CD4-positive, alpha-beta T cell treated with Interleukin-10 for 1 hour (primary cell): ENCODE data around the gene SULT1A2.
"Not testable (repeated sequence)": the region's sequence is repeated elsewhere in the genome, so short reads cannot be mapped to it uniquely, and the experiment has no call there.

Experiments used
- DNase-seq: peaks from one replicate; pipeline ENCODE4 v3.0.0-alpha.2; 2020

SULT1A2 gene

DNA sequence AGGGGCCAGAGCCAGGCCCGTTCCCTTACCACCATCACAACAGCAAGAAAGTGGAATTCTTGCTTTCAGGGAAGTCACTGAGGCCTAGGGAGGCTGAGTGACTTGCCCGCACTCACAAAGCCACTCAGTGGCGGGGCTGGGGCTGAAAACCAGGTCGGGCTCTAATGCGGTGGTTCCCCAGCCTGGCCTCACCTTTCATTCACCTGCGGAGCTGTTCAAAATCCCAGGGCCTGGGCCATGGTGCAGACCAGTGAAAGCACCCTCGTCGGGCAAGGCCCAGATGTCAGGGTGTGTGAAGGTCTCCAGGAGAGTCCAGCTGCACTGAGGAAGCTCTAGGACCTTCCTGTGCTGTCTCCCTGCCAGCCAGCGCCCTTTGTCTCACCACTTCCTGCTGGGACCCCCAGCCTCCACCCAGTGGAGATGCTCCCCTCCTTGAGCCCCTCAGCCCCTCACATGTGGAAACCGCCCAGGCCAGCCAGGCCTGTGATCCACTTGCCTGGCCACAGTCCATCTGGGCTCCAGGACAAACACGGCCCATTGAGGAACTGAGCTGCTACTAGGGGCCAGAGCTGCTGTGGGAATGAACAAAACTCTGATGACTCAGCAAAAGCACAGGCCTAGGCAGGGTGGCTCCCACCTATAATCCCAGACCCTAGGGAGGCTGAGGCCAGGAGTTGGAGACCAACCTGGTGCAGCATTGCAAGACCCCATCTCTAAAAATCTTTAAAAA lies 12.2 kb upstream of the SULT1A2 start:
- not testable (repeated sequence) for DNase-seq

DNA sequence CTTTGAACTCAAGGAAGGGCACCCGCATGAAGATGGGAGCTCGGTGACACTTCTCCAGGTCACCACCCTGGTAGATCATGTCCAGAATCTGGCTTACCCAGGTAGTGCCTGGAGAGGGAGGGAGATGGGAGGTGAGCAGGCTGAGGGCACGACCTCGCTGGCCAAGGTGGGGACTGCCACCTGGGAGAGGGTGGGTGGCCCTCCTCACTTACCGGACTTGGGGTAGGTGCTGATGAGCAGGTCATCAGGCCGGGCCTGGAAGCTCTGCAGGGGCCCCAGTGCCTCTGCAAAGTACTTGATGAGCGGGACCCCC lies 11.6 kb upstream of the SULT1A2 start:
- not testable (repeated sequence) for DNase-seq

DNA sequence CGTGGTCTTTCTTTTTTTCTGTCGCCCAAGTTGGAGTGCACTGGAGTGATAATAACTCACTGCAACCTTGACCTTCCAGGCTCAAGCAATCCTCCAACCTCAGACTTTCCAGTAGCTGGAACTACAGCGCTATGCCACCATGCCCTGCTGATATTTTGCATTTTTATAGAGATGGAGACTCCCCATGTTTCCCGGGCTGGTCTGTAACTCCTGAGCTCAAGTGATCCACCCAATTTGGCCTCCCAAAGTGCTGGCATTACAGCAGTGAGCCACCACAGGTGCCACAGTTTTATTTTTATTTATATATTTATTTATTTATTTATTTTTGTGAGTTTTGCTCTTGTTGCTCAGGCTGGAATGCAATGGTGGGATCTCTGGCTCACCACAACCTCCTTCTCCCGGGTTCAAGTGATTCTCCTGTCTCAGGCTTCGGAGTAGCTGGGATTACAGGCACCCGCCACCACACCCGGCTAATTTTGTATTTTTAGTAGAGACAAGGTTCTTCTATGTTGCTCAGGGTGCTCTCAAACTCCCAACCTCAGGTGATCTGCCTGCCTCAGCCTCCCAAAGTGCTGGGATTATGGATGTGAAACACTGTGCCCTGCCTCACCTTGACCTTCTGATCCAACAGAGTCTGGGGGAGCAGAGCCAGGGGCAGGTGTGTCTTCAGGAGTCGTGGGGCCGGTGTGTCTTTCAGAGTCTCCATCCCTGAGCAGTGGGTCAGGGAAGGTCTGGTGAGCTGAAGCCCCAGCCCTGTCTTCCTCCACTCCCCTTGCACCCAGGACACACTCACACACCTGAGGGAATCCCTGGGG lies 11.0 kb upstream of the SULT1A2 start:
- DNase-seq = not testable (repeated sequence)

DNA sequence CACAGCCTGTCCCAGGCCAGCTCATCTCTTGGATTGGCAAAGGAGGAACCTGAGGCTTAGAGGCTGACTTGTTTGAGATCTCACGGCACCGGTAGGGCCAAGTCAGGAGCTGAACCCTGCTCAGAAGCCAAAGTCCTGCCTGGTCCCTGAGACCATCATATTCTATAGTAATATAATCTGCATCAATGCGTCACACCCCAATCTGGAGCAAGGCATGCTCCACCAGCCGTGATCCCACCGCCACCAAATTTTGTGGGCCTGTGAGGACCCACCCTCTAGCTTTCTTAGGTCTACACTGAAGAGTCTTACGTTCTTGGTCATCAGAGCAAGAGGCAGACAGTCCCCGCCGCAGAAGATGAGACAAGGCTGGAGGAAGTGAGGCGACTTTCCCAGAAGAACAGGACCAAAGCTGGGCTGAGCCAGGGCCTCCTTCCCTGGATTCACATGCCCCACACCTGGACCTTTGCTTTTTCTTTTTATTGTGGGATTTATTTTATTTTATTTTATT lies 10.3 kb upstream of the SULT1A2 start:
- DNase-seq = no peak

DNA sequence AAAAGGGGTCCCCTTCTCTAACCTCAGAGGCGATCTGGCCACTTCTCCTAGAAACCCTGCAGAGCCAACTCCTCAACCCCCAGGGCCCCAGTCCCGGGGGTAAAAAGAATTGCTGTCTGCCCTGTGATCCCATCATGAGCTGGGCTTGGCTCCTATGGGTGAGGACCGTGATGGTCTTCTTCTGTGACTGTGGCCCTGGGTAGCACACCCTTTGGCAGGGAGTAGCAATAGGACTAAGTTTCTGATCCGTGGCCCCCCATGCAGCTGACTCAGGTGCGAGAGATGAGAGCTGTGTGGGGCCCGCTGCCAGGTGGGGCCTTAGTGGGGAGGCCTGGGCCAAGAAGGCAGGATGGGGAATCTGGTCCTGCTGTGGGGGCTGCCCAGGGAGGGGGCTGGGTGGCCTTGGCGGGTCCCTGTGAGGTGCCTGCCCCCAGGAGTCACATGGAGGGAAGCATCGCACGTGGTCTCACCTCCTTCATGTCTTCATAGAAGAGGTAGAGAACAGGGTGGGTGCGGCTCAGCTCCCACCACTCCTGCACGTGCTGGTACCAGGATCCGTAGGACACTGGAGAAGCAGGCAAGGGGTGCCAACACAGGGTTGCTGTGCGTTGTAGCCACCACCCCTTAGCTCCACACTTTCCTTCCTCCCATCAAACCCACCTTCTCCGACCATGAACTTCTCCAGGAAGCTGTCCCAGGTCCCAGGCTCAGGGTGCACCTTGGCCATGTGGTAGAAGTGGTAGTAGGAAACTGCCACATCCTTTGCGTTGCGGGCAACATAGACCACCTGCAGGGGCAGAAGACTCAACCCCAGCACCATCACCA lies 9.7 kb upstream of the SULT1A2 start:
- no peak for DNase-seq

DNA sequence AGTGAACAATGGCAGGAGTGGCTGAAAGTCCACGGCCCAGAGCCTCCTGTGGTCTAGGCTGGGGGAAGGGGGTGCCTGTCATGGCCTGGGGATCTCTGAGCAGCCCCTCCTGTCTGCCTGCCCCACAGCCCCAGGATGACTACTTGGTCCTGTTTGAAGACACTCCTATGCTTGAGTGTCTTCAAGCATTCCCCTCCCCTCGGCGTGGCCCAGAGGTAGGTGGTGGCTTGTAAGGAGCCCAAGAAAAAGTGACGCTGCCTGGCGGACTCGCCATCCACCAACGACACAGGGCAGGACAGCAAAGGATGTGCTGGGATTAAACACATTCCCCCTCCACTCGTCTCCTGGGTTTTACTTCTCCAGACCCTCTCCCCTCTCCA lies 7.3 kb upstream of the SULT1A2 start:
- no peak for DNase-seq

DNA sequence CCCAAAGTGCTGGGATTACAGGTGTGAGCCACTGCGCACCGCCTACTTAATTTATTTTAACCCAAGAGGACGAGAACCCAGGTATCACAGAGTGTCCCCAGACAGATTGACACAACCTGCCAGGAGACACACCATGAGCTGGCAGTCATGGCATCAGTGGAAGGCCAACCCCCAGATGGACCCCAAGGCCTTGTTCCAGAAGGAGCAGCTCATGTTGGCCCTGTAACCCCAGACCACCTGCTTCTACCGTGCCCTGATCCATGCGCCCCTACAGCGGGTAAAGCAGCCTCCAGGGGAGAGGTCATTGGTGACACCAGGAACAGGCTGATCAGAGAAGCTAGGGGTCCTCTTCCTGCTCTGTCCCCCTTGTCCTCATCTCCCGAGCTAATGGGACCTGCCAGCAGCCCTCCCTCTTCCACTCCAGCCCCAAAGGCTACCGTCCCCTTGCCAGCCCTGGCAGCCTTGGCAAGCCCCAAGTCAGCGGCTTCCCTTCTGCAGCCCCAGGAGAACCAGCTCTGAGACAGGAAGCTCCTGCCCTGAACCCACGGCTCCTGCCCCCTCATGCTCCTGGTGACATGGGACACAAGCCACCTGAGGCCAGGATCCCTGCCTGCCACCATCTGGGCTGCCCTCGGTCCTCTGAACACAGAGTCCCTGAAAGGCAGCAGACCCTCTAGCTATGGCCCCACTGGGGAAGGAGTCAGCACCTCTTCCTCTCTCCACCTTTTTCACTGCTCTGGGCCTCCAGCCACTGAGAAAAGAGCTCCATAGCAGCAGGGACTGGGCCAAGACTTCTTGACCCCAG lies 6.7 kb upstream of the SULT1A2 start:
- DNase-seq = no peak

DNA sequence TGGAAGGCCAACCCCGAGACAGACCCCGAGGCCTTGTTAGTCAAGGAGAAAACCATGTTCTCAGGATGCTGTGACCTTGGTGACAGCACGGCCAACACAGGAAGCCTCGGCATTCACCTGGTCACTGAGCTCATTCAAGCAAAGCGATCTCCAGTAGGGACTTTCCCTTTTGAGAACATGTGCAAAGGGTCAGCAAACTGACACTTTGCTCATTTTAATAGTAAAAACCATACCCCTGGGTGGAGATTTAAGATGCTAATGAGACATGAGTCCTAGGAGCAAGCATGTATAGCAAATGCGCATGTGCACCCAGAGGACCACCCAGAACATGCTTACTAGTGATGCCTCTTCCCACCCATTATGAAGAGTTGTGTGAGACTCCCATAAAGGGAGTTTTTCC lies 5.7 kb upstream of the SULT1A2 start:
- DNase-seq = no peak

DNA sequence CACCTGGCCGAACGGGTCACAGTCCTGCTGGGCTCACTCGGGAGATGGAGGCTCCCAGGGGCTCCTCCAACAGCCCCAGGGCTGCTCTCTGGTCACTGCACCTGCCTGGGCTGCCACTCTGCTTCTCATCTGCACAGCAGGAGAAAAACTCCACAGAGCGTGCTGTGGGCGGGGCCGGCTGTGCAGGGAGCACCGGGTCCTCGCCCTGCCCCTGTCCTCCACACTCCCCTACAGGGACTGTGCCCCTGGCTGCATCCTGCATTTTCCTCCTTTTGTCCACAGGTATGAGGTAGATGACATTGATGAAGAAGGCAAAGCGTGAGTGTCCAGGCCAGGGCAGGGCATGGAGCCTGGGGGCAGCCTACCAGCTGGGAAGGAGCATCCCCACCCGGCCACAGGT lies 5.2 kb upstream of the SULT1A2 start:
- not testable (repeated sequence) for DNase-seq

DNA sequence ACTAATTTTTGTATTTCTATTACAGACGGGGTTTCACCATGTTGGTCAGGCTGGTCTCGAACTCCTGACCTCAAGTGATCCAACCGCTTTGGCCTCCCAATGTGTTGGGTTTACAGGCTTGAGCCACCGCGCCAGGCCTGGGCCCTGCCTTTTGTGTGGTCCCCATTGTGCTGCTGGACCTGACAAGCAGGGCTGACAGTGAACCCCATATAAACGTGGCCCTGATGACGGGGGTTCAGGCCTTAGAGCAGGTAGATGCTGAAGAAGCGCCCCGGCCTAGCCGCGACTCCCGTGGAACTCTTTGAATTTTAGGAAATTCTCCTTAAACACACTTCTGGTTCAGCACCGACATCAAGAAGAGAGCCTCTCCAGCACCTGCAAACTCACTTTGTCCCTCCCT lies 4.7 kb upstream of the SULT1A2 start:
- DNase-seq = not testable (repeated sequence)

DNA sequence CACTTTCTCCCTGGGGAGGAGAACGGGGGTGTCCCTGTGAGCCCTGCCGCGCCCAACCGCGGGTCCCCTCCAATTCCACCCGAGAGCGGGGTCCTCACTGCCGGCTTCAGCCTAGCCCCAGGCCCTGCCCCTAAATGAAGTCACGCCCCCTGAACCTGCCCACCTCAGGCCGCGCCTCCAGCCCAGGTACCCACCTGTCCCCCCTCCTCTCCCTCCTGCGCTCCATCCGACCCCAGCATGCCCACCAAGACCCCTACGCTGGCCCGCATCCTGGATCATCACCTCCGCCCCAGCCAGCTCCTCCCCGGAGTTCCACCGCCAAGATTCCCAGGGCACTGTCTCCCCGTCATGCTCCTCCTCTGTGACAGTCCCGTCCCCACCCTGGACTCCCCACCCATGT lies 4.1 kb upstream of the SULT1A2 start:
- not testable (repeated sequence) for DNase-seq

DNA sequence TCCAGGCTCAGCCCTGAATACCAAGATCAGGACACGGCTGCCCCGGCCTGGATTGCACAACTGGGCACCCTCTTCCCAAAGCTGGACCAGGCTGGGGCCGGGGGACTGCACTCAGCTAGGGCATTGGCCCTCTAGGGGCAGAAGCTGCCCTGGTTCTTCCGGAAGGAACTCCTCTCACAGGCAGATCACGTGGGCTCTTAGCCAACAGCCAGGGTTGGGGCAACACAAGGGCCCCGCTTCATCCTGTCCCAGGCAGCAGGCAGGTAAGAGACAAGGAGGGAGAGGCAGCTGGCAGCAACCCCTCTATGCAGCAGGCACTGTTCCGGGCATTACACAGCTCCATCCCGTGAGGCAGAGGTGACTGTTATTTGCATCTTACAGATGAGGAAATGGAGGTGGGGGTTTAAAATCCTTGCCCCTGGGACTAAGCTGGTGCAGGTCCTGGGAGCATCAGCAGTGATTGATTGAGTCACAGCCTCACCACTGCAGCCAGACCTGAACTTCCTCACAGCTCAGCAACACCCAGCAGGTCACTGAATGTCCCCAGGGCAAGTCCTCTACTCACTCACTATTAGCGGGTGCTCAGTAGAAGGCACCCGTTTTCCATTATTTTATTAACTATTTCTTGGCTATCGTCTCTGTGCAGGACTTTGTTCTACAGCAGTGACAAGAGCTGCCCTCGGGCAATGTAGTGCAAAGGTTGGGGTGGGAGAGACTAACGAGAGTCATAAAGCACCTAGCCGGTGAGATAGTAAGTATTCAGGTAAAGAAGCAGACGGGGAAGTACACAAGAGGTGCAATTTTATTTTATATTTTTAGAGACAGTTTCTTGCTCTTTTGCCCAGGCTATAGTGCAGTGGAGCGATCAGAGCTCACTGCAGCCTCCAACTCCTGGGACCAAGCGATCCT lies 2.8 kb upstream of the SULT1A2 start:
- not testable (repeated sequence) for DNase-seq

DNA sequence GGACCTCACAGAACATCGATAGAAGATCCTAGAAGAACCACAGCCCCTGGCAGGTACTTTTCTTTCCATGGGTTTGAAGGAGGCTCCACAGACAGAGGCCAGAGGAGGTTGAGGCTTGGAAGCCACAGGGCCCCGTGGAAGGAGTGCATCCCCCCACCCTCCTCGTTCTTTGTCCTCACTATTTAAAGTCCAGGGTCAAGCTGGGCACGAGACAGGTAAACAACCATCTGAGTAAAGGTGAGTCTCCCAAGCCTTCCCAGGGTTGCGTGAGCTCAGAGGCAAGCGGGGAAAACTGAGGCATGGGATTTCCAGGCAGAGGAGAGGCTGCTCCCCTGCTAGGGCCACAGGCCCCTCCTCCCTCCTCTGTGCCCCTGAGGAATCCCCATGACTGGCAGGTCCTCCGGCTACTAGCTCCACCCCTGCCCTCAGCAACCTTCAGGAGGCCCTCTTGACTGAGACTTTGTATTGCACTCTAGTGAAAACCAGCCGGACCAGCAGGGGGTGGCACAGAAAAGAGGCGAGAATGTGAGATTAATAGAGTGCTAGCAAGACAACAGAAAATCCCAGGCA lies 927 bp upstream of the SULT1A2 start:
- DNase-seq = no peak

DNA sequence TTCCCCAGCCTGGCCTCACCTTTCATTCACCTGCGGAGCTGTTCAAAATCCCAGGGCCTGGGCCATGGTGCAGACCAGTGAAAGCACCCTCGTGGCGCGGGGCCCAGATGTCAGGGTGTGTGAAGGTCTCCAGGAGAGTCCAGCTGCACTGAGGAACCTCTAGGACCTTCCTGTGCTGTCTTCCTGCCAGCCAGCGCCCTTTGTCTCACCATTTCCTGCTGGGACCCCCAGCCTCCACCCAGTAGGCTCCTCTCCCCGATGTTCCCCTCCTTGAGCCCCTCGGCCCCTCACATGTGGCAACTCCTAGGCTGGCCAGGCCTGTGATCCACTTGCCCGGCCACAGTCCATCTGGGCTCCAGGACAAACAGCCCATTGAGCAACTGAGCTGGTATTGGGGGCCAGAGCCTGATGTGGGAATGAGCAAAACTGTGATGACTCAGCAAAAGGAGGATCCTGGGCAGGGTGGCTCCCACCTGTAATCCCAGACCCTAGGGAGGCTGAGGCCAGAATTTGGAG lies 677 bp downstream of the SULT1A2 start:
- DNase-seq = no peak

DNA sequence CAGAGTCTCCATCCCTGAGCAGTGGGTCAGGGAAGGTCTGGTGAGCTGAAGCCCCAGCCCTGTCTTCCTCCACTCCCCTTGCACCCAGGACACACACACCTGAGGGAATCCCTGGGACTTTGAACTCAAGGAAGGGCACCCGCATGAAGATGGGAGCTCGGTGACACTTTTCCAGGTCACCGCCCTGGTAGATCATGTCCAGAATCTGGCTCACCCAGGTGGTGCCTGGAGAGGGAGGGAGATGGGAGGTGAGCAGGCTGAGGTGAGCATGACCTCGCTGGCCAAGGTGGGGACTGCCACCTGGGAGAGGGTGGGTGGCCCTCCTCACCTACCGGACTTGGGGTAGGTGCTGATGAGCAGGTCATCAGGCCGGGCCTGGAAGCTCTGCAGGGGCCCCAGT lies 1.4 kb downstream of the SULT1A2 start:
- DNase-seq = not testable (repeated sequence)

DNA sequence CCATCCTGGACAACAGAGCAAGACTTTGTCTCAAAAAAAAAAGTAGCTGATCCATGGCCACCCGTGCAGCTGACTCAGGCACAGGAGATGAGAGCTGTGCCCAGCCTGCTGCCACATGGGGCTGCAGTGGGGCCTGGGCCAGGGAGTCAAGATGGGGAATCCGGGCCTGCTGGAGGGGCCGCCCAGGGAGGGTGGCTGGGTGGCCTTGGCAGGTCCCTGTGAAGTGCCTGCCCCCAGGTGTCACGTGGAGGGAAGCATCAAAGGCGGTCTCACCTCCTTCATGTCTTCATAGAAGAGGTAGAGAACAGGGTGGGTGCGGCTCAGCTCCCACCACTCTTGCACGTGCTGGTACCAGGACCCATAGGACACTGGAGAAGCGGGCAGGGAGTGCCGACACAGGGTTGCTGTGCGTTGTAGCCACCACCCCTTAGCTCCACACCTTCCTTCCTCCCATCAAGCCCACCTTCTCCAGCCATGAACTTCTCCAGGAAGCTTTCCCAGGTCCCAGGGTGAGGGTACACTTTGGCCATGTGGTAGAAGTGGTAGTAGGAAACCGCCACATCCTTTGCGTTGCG lies 3.8 kb downstream of the SULT1A2 start:
- DNase-seq = no peak

DNA sequence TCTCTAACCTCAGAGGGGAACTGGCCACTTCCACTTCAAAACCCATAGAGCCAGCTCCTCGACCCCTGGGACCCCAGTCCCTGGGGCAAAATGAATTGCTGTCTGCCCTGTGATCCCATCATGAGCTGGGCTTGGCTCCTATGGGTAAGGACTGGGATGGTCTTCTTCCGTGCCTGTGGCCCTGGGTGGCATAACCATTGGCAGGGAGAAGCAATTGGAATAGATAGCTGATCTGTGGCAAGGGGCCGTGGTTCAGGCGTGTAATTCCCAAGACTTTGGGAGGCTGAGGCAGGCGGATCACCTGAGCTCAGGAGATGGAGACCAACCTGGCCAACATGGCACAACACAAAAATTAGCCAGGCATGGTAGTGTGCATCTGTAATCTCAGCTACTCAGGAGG lies 4.3 kb downstream of the SULT1A2 start:
- DNase-seq = no peak

DNA sequence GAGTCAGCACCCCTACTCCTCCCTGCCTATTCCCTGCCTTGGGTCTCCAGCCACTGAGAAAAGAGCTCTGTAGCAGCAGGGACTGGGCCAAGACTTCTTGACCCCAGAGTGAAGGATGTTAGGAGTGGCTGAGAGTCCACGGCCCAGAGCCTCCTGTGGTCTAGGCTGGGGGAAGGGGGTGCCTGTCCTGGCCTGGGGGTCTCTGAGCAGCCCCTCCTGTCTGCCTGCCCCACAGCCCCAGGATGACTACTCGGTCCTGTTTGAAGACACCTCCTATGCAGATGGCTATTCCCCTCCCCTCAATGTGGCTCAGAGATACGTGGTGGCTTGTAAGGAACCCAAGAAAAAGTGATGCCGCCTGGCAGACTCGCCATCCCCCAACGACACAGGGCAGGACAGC lies 5.5 kb downstream of the SULT1A2 start:
- DNase-seq = no peak

DNA sequence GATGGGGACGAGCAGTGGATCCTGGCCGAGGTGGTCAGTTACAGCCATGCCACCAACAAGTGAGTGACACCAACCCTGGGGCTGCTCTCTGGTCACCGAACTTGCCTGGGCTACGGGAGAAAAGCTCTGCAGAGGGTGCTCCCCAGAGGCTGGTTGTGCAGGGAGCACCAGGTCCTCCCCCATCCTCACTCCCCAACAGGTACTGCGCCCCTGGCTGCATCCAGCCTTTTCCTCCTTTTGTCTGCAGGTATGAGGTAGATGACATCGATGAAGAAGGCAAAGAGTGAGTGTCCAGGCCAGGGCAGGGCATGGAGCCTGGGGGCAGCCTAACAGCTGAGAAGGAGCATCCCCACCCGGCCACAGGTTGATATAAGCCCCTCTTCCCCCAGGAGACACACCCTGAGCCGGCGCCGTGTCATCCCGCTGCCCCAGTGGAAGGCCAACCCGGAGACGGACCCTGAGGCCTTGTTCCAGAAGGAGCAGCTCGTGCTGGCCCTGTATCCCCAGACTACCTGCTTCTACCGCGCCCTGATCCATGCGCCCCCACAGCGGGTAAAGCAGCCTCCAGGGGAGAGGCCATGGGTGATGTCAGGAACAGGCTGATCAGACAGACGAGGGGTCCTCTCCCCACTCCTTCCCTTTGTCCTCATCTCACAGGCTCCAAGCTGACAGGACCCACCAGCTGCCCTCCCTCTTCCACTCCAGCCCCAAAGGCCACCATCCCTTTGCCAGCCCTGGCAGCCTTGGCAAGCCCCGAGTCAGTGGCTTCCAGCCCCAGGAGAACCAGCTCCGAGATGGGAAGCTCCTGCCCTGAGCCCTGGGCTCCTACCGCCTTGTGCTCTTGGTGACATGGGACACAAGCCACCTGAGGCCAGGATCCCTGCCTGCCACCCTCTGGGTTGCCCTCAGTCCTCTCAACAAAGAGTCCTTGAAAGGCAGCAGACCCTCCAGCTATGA lies 6.2 kb downstream of the SULT1A2 start:
- no peak for DNase-seq
